Effector memory CD4-positive, alpha-beta T cell (primary cell): ENCODE data around the gene FAM76B.

Experiments used
- DNase-seq, 3 donors: peaks; one replicate each; pipeline ENCODE4 v3.0.0-alpha.2; 2020
- H3K27ac ChIP-seq: 2 replicates; pipeline ENCODE4 v1.7.0; 2013; ENCODE audit warnings: mild to moderate bottlenecking, low read length, moderate library complexity; ENCODE audit not compliant: insufficient read depth, poor library complexity, severe bottlenecking
- H3K27me3 ChIP-seq: replicated peaks from 2 replicates; pipeline ENCODE4 v1.7.0; 2013; ENCODE audit warnings: mild to moderate bottlenecking, low read length; ENCODE audit not compliant: insufficient read depth, control insufficient read depth, poor library complexity, severe bottlenecking
- H3K36me3 ChIP-seq: 2 replicates; pipeline ENCODE4 v1.7.0; 2013; ENCODE audit warnings: mild to moderate bottlenecking, low read length, moderate library complexity; ENCODE audit not compliant: control insufficient read depth, insufficient read depth
- H3K4me1 ChIP-seq: 2 replicates; pipeline ENCODE4 v1.7.0; 2013; ENCODE audit warnings: low read length, mild to moderate bottlenecking; ENCODE audit not compliant: control insufficient read depth, insufficient read depth, poor library complexity, severe bottlenecking
- H3K4me3 ChIP-seq: 2 replicates; pipeline ENCODE4 v1.7.0; 2013; ENCODE audit warnings: low read length, low read depth, mild to moderate bottlenecking; ENCODE audit not compliant: insufficient read depth, poor library complexity, severe bottlenecking
- H3K9me3 ChIP-seq: 2 replicates; pipeline ENCODE4 v1.7.0; 2013; ENCODE audit warnings: mild to moderate bottlenecking, low read length, moderate library complexity; ENCODE audit not compliant: control insufficient read depth

The FAM76B gene

DNA sequence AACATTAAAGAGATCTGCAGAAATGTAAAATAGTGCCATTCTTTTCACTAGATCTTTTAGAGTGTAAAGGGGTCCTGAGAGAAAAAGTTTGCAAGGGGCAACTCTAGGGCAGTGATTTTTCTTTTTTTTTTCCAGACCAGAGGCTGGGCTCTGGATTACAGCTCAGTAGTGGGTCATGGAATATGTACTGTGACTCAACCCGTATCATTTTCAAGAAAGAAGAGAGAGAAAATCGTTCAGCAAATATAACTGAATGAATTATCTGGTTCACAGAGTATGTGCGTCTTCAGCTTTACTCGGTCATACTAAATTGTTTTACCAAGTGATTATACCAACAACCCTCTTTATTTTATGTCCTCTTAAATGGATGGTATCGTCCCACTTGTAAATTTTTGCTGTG is 4.5 kb upstream of the FAM76B start:
- DNase-seq = no peak
- Histone ChIP-seq H3K27ac (no peak overlapping the region), H3K4me3 (no peak overlapping the region), H3K9me3 (no peaks in the 10 kb centered on the region), H3K4me1 (peaks cover 10% of the 10 kb centered on the region), H3K36me3 (no peaks in the 10 kb centered on the region), H3K27me3 (no peaks in the 10 kb centered on the region)

DNA sequence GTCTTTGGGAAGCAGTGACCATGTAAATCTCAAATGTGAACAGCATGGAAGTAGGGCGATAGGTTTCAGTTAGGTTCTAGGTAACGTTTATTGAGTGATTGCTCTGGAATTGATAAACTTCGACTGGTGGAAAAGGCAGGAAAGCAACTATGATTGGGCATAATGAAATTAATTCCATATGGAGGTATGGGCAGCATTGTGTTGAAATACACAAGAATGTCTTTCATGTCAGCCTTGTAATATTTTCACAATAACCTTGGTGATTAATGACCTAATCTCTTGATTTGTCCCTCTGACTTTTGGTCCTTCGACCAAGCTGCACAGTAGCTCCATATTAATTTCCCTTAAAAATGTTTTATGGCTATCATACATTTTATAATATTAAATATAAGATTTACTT is 3.5 kb upstream of the FAM76B start:
- no peak for DNase-seq
- H3K9me3 ChIP-seq = no peaks in the 10 kb centered on the region
- H3K27ac ChIP-seq = no peak overlapping the region
- H3K4me3 ChIP-seq = no peak overlapping the region
- no peaks in the 10 kb centered on the region for H3K27me3 ChIP-seq
- H3K4me1 ChIP-seq = peaks cover 14% of the 10 kb centered on the region
- H3K36me3 ChIP-seq = no peaks in the 10 kb centered on the region

DNA sequence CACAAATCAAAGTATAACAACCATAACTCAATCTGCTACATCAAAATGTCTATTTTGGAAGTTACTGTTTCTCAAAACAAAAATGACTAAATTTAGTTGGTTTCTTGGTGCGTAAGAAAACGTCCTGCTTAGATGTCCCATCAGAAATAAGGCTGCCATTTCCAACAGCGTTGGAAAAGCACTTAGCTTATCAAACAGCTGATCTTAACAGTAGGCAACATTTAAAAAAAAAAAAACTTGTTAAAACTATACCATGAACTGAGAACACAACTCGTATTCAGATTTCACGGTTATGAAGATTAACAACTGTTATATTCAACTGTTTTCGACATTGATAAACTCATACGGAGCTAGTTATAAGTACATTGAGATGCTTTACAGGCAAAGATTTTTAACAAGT is 3.1 kb upstream of the FAM76B start:
- H3K4me3 ChIP-seq = no peak overlapping the region
- no peak overlapping the region for H3K27ac ChIP-seq
- no peaks in the 10 kb centered on the region for H3K27me3 ChIP-seq
- H3K4me1 ChIP-seq = peaks cover 14% of the 10 kb centered on the region
- no peak for DNase-seq
- no peaks in the 10 kb centered on the region for H3K36me3 ChIP-seq
- no peaks in the 10 kb centered on the region for H3K9me3 ChIP-seq

DNA sequence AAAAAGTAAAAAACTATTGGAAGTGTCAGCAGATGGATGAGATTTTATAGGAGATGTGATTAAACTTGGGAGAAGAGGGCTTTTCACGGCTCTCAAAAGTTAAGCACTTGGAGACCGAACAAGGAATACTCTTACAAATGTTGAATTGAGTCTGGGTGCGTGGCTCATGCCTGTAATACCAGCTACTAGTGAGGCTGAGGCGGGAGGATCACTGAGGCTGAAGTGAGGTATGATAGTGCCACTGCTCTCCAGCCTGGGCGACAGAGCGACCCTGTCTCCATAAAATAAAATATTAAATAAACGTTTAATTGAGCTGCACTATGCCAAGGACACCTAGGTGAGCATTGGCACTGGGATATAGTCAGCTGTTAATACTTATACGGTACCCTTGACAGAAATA is 2.6 kb upstream of the FAM76B start:
- no peaks in the 10 kb centered on the region for H3K27me3 ChIP-seq
- H3K4me3 ChIP-seq = no peak overlapping the region
- DNase-seq = no peak
- H3K27ac ChIP-seq = no peak overlapping the region
- no peaks in the 10 kb centered on the region for H3K9me3 ChIP-seq
- H3K36me3 ChIP-seq = no peaks in the 10 kb centered on the region
- H3K4me1 ChIP-seq = peaks cover 14% of the 10 kb centered on the region

GRCh38 chr11:95791709-95792033 is 2.1 kb upstream of the FAM76B start:
- Histone ChIP-seq H3K9me3 (no peaks in the 10 kb centered on the region), H3K4me3 (peak overlapping the region; percentile 93), H3K27ac (no peak overlapping the region), H3K36me3 (peaks cover 5% of the 10 kb centered on the region), H3K27me3 (no peaks in the 10 kb centered on the region), H3K4me1 (peaks cover 14% of the 10 kb centered on the region)
- DNase-seq = no peak

GRCh38 chr11:95790933-95791708 is 1.5 kb upstream of the FAM76B start:
- Histone ChIP-seq H3K27ac (peak overlapping the region; percentile 99), H3K4me3 (peak overlapping the region; percentile 93), H3K9me3 (no peaks in the 10 kb centered on the region), H3K36me3 (peaks cover 9% of the 10 kb centered on the region), H3K27me3 (no peaks in the 10 kb centered on the region), H3K4me1 (peaks cover 14% of the 10 kb centered on the region)
- DNase-seq = peak; percentile 9 to 37 (median 19)

DNA sequence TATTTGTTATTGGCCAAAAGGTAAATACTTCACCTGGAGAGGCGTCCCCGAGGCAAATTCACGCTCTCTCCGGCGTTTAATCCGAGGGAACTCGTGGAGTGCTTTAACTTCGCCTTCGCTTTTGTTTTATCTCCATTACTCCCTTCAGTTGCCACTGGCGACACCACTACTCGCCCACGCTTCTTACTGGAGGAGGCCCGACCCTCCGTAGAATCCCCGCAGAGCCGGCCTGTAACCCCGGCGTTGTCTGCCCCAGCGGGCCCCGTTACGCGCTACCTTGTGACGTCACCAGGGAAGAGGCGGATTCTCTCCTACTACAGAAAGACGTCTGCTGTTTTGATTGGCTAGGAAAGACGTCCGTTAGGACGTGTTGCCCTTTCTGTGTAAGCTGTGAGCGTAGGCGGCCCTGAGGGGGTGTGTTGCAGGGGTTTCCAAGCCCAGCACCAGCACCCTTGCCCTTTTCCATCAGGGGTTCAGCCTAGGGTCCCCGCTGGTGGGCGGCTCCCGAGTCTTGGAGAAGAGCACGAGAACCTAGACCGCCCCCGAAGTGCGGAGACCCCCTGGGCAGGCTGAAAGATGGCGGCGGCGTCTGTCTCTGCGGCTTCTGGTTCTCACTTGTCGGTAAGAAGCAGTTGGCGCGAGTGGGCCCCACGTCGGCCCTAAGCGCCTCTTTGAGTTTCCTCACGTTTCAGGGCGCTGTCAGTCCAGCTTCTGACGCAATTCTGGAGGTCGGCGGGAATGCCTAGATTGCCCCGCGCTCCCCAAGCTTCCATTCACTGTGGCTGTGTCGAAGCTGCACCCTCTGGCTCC is 746 bp upstream of the FAM76B start, which contains the start of gene CEP57:
Gene CEP57, plus strand, starts transcription at position 376 of the 810 bp plus-strand sequence. Its CDS starts 201 bp downstream, at position 577.
- Histone ChIP-seq H3K4me3 (peak within 1 kb of the TSS; percentile 93), H3K27me3 (no peaks in the 10 kb centered on the region), H3K9me3 (no peaks in the 10 kb centered on the region), H3K36me3 (peaks cover 17% of the 10 kb centered on the region), H3K4me1 (peaks cover 14% of the 10 kb centered on the region), H3K27ac (peak within 1 kb of the TSS; percentile 99)
- peak; percentile 83 to 91 (median 88) for DNase-seq

GRCh38 chr11:95788921-95789505 is 569 bp downstream of the FAM76B start:
- Histone ChIP-seq H3K27me3 (no peaks in the 10 kb centered on the region), H3K4me1 (peaks cover 14% of the 10 kb centered on the region), H3K4me3 (peak overlapping the region; percentile 79), H3K27ac (peak overlapping the region; percentile 99), H3K36me3 (peaks cover 26% of the 10 kb centered on the region), H3K9me3 (no peaks in the 10 kb centered on the region)
- DNase-seq = peak in 1 of 3 donors; percentile 5

GRCh38 chr11:95780544-95780943 is 9.0 kb downstream of the FAM76B start:
- no peaks in the 10 kb centered on the region for H3K9me3 ChIP-seq

DNA sequence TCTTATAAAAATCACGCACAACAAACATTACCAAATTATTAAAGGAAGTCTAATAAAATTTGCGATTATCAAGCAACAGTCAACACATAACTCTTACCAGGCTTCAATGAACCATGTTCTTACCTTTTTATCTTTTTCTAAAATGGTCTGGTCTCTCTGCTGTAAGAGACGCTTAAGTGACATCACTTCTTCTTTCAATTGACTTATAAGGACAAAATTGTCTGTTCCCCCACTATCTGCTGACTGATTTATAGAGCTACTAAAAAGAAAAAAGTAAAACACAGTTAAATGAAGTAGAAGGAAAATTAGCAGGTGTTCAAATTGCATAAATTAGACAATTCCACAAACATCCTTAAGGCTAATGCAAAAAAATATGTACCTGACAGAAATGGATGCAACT is 10.9 kb downstream of the FAM76B start:
- Histone ChIP-seq H3K9me3 (no peaks in the 10 kb centered on the region), H3K4me1 (no peaks in the 10 kb centered on the region), H3K27ac (no peak overlapping the region), H3K4me3 (no peak overlapping the region), H3K27me3 (no peaks in the 10 kb centered on the region), H3K36me3 (peaks cover 63% of the 10 kb centered on the region)
- no peak for DNase-seq

More at GRCh38 chr11:95780544-95780943, 9.0 kb downstream of the FAM76B start:
- Histone ChIP-seq H3K4me1 (no peaks in the 10 kb centered on the region), H3K27ac (no peak overlapping the region), H3K27me3 (no peaks in the 10 kb centered on the region), H3K36me3 (peaks cover 67% of the 10 kb centered on the region), H3K4me3 (no peak overlapping the region)
- no peak for DNase-seq
